GM23338 (cell line): Measurements from ENCODE around the gene PASD1. TPM values are rescaled to one million over a fixed set of nuclear protein-coding genes. Genes with fewer than 3 reads are reported as not detected.

Experiments
- ATAC-seq: fragments of 200-7000 bp; cut with Tn5 transposase; 3 replicates; pipeline ENCODE4 v1.9.1; 2020
- DNase-seq: peaks from one replicate; pipeline ENCODE4 v3.0.0-alpha.2; 2015; ENCODE audit warnings: low spot score
- H2AFZ ChIP-seq: fragments of 200-600 bp; sonication (generic); 2 replicates; pipeline ENCODE4 v1.8.0; 2016; ENCODE audit warnings: antibody characterized with exemption, mild to moderate bottlenecking, moderate library complexity
- H3F3A ChIP-seq: fragments of 200-600 bp; sonication (generic); replicated peaks from 2 replicates; pipeline ENCODE4 v1.8.0; 2017; ENCODE audit warnings: antibody characterized with exemption, mixed run types, low read depth
- H3K27ac ChIP-seq: fragments of 200-600 bp; sonication (generic); 2 replicates; pipeline ENCODE4 v1.6.1; 2016; ENCODE audit warnings: low read depth
- H3K27me3 ChIP-seq: fragments of 200-600 bp; sonication (generic); 2 replicates; pipeline ENCODE4 v1.8.0; 2016; ENCODE audit warnings: mild to moderate bottlenecking, mixed run types, moderate library complexity; ENCODE audit not compliant: insufficient read depth
- H3K36me3 ChIP-seq: fragments of 200-600 bp; sonication (generic); 2 replicates; pipeline ENCODE4 v1.8.0; 2016; ENCODE audit warnings: mild to moderate bottlenecking; ENCODE audit not compliant: insufficient read depth
- H3K4me1 ChIP-seq: fragments of 200-600 bp; sonication (generic); 2 replicates; pipeline ENCODE4 v1.8.0; 2016; ENCODE audit warnings: mild to moderate bottlenecking, moderate library complexity; ENCODE audit not compliant: insufficient read depth
- H3K4me2 ChIP-seq: fragments of 200-600 bp; sonication (generic); 2 replicates; pipeline ENCODE4 v1.7.1; 2017; ENCODE audit warnings: mixed run types
- H3K4me3 ChIP-seq: fragments of 200-600 bp; sonication (generic); 2 replicates; pipeline ENCODE4 v1.6.1; 2016; ENCODE audit warnings: mixed run types
- H3K79me2 ChIP-seq: fragments of 200-600 bp; sonication (generic); replicated peaks from 2 replicates; pipeline ENCODE4 v1.8.0; 2017; ENCODE audit warnings: mild to moderate bottlenecking; ENCODE audit not compliant: insufficient read depth
- H3K9me2 ChIP-seq: fragments of 200-600 bp; sonication (generic); 2 replicates; pipeline ENCODE4 v1.8.0; 2017; ENCODE audit not compliant: insufficient read depth
- H4K20me1 ChIP-seq: fragments of 200-600 bp; sonication (generic); replicated peaks from 2 replicates; pipeline ENCODE4 v1.8.0; 2017; ENCODE audit warnings: mild to moderate bottlenecking; ENCODE audit not compliant: insufficient read depth
- H3K27ac Mint-ChIP-seq: 2 replicates; pipeline ENCODE4 v1.8.0; 2020; ENCODE audit warnings: inconsistent platforms, mild to moderate bottlenecking, moderate library complexity, mixed read lengths
- H3K27me3 Mint-ChIP-seq: 3 replicates; pipeline ENCODE4 v1.8.0; 2022; ENCODE audit warnings: low read depth, mild to moderate bottlenecking, moderate library complexity, mixed read lengths, inconsistent platforms; ENCODE audit not compliant: insufficient read depth, poor library complexity
- H3K36me3 Mint-ChIP-seq: 3 replicates; pipeline ENCODE4 v1.8.0; 2021; ENCODE audit warnings: low read depth, mild to moderate bottlenecking, inconsistent platforms, moderate library complexity, mixed read lengths
- H3K4me1 Mint-ChIP-seq: 3 replicates; pipeline ENCODE4 v1.8.0; 2020; ENCODE audit warnings: mild to moderate bottlenecking, inconsistent platforms, mixed read lengths
- H3K4me3 Mint-ChIP-seq: 3 replicates; pipeline ENCODE4 v1.8.0; 2021; ENCODE audit warnings: moderate library complexity, mild to moderate bottlenecking, inconsistent platforms, mixed read lengths
- H3K9me3 Mint-ChIP-seq: 3 replicates; pipeline ENCODE4 v1.8.0; 2020; ENCODE audit warnings: moderate library complexity, mild to moderate bottlenecking, inconsistent platforms, mixed read lengths
- EZH2phosphoT487 ChIP-seq: fragments of 200-600 bp; sonication (generic); IDR thresholded peaks from one replicate; pipeline ENCODE4 v1.8.1; 2018; ENCODE audit warnings: antibody characterized with exemption; ENCODE audit not compliant: unreplicated experiment
- JUNB ChIP-seq: IDR thresholded peaks from one replicate; pipeline ENCODE4 v1.6.1; 2016; ENCODE audit warnings: antibody characterized with exemption; ENCODE audit not compliant: unreplicated experiment
- NANOG ChIP-seq: IDR thresholded peaks from 2 replicates; pipeline ENCODE4 v1.6.1; 2016; ENCODE audit warnings: antibody characterized with exemption, borderline replicate concordance
- STAT1 ChIP-seq: IDR thresholded peaks from one replicate; pipeline ENCODE4 v1.6.1; 2016; ENCODE audit warnings: antibody characterized with exemption; ENCODE audit not compliant: unreplicated experiment
- ZNF331 ChIP-seq: fragments of 250-450 bp; sonication (Bioruptor Pico); IDR thresholded peaks from 2 replicates; pipeline ENCODE4 v1.5.0; 2020; ENCODE audit warnings: low read depth, mild to moderate bottlenecking, moderate library complexity
- polyA plus RNA-seq: library from polyadenylated mRNA; unstranded; fragments of >200 nt; fragmentation: Nextera tagmentation; extraction: Ambion mirVana; gene quantifications from 2 replicates; pipeline ENCODE4 v1.2.1, GENCODE V29; 2016
- total RNA-seq: library from RNA; depleted of rRNA; stranded (reverse); fragments of >200 nt; shearing (Covaris generic); gene quantifications from 2 replicates; pipeline ENCODE4 v1.2.3, GENCODE V29; 2014
- TF ChIP-seq, protein P1 (sequence below): fragments of 250-450 bp; sonication (Bioruptor Pico); IDR thresholded peaks from 2 replicates; pipeline ENCODE4 v1.5.0; 2020; ENCODE audit warnings: mild to moderate bottlenecking, moderate library complexity
- TF ChIP-seq, protein P2 (sequence below): IDR thresholded peaks from 2 replicates; pipeline ENCODE4 v1.6.1; 2016; ENCODE audit warnings: antibody characterized with exemption

PASD1 gene
- total and polyA plus RNA-seq, 2 experiments from 2014 or later: 0.24 TPM; not detected in 1

DNA sequence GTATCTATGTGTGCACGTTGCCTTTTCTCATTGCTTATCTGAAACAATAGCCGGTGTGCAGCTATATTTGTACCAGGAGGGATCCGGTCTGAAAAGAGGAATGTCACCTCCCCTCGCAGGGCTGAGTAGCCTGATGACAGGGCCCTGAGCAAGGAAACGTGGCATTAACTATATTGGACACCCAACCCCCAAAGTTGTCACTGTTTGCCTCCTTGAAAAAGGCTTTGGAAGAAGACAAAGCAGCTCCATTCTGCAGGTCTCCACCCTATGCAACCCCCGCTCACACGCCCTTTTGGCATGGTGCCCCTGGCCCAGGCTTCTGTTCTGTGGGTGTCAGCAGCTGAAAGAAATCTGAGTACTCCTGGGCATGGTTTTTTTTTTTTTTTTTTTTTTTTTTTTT, 140.0 kb downstream of the PASD1 start:
- no peaks in the 10 kb centered on the region for H3K9me3 Mint-ChIP-seq
- peaks cover 4% of the 10 kb centered on the region; the same call in 2 of the 3 replicates for H3K4me1 Mint-ChIP-seq
- TF ChIP-seq NANOG (no peak), EZH2phosphoT487 (no peak)
- TF ChIP-seq, protein P1, sequence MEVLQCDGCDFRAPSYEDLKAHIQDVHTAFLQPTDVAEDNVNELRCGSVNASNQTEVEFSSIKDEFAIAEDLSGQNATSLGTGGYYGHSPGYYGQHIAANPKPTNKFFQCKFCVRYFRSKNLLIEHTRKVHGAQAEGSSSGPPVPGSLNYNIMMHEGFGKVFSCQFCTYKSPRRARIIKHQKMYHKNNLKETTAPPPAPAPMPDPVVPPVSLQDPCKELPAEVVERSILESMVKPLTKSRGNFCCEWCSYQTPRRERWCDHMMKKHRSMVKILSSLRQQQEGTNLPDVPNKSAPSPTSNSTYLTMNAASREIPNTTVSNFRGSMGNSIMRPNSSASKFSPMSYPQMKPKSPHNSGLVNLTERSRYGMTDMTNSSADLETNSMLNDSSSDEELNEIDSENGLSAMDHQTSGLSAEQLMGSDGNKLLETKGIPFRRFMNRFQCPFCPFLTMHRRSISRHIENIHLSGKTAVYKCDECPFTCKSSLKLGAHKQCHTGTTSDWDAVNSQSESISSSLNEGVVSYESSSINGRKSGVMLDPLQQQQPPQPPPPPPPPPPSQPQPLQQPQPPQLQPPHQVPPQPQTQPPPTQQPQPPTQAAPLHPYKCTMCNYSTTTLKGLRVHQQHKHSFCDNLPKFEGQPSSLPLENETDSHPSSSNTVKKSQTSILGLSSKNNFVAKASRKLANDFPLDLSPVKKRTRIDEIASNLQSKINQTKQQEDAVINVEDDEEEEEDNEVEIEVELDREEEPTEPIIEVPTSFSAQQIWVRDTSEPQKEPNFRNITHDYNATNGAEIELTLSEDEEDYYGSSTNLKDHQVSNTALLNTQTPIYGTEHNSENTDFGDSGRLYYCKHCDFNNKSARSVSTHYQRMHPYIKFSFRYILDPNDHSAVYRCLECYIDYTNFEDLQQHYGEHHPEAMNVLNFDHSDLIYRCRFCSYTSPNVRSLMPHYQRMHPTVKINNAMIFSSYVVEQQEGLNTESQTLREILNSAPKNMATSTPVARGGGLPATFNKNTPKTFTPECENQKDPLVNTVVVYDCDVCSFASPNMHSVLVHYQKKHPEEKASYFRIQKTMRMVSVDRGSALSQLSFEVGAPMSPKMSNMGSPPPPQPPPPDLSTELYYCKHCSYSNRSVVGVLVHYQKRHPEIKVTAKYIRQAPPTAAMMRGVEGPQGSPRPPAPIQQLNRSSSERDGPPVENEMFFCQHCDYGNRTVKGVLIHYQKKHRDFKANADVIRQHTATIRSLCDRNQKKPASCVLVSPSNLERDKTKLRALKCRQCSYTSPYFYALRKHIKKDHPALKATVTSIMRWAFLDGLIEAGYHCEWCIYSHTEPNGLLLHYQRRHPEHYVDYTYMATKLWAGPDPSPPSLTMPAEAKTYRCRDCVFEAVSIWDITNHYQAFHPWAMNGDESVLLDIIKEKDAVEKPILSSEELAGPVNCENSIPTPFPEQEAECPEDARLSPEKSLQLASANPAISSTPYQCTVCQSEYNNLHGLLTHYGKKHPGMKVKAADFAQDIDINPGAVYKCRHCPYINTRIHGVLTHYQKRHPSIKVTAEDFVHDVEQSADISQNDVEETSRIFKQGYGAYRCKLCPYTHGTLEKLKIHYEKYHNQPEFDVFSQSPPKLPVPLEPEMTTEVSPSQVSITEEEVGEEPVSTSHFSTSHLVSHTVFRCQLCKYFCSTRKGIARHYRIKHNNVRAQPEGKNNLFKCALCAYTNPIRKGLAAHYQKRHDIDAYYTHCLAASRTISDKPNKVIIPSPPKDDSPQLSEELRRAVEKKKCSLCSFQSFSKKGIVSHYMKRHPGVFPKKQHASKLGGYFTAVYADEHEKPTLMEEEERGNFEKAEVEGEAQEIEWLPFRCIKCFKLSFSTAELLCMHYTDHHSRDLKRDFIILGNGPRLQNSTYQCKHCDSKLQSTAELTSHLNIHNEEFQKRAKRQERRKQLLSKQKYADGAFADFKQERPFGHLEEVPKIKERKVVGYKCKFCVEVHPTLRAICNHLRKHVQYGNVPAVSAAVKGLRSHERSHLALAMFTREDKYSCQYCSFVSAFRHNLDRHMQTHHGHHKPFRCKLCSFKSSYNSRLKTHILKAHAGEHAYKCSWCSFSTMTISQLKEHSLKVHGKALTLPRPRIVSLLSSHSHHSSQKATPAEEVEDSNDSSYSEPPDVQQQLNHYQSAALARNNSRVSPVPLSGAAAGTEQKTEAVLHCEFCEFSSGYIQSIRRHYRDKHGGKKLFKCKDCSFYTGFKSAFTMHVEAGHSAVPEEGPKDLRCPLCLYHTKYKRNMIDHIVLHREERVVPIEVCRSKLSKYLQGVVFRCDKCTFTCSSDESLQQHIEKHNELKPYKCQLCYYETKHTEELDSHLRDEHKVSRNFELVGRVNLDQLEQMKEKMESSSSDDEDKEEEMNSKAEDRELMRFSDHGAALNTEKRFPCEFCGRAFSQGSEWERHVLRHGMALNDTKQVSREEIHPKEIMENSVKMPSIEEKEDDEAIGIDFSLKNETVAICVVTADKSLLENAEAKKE (CRISPR knock-in tag): no peak
- Histone ChIP-seq H3K27ac (no peak overlapping the region), H3K4me3 (no peak overlapping the region), H3F3A (no peaks in the 10 kb centered on the region), H2AFZ (no peak overlapping the region), H3K27me3 (no peaks in the 10 kb centered on the region), H3K79me2 (no peaks in the 10 kb centered on the region), H4K20me1 (no peaks in the 10 kb centered on the region), H3K4me2 (no peak overlapping the region), H3K4me1 (no peaks in the 10 kb centered on the region), H3K9me2 (no peaks in the 10 kb centered on the region), H3K36me3 (no peaks in the 10 kb centered on the region)
- no peak overlapping the region for H3K4me3 Mint-ChIP-seq
- DNase-seq (no peak), ATAC-seq (no peak)
- H3K36me3 Mint-ChIP-seq: no peaks in the 10 kb centered on the region
- H3K27ac Mint-ChIP-seq: no peak overlapping the region
- H3K27me3 Mint-ChIP-seq: peaks cover 1% of the 10 kb centered on the region

DNA sequence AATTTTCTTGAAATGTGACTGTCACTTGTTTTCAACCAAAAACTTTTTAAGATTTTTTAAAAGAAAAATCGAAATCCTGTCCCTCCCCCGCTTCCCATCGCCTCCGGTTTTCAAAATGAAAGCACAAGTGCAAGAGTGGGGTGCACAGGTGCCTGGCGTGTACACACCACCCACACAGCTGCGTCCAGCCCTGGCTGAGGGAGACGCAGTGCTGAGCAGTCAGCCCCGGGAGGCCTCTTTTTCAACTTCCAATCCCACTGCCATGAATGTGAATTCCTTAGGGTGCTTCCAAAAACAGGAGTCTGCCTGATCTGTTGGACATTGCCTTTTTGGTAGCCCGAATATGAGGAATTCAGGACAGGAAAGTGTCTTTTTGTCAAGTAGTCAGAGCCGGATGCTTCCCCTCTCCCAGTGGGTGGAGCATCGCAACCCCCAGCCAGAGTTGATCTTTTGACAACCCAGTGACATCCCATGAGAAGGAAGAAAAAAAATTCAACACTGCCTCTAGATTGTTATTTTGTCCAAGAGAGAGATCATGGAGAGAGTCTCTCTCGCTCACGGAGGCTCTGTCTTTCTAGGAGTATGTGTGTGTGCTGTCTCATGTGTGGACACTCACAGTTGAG, 140.7 kb downstream of the PASD1 start:
- Histone ChIP-seq H3K27ac (no peak overlapping the region), H3K27me3 (no peaks in the 10 kb centered on the region), H3K36me3 (no peaks in the 10 kb centered on the region), H3K4me1 (no peaks in the 10 kb centered on the region), H3K79me2 (no peaks in the 10 kb centered on the region), H3K4me3 (no peak overlapping the region), H3F3A (no peaks in the 10 kb centered on the region), H2AFZ (no peak overlapping the region), H3K9me2 (no peaks in the 10 kb centered on the region), H4K20me1 (no peaks in the 10 kb centered on the region), H3K4me2 (no peak overlapping the region)
- Mint-ChIP-seq H3K27ac (no peak overlapping the region), H3K4me1 (peaks cover 4% of the 10 kb centered on the region; the same call in 2 of the 3 replicates), H3K9me3 (no peaks in the 10 kb centered on the region), H3K36me3 (no peaks in the 10 kb centered on the region), H3K4me3 (no peak overlapping the region), H3K27me3 (peaks cover 1% of the 10 kb centered on the region)
- ATAC-seq (no peak), DNase-seq (no peak)
- TF ChIP-seq JUNB: no peak
- TF ChIP-seq, protein P2, sequence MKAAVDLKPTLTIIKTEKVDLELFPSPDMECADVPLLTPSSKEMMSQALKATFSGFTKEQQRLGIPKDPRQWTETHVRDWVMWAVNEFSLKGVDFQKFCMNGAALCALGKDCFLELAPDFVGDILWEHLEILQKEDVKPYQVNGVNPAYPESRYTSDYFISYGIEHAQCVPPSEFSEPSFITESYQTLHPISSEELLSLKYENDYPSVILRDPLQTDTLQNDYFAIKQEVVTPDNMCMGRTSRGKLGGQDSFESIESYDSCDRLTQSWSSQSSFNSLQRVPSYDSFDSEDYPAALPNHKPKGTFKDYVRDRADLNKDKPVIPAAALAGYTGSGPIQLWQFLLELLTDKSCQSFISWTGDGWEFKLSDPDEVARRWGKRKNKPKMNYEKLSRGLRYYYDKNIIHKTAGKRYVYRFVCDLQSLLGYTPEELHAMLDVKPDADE: no peak
- no peak for TF ChIP-seq STAT1
- no peak for TF ChIP-seq ZNF331 (CRISPR knock-in tag)
